B cell (primary cell): Measurements from ENCODE around the gene TBRG4. TPM values are rescaled to one million over a fixed set of nuclear protein-coding genes. Genes with fewer than 3 reads are reported as not detected.

Source experiments
- ATAC-seq: fragments of 200-7000 bp; cut with Tn5 transposase; one replicate; pipeline ENCODE4 v1.10.0; 2021; ENCODE audit warnings: low read depth, mild to moderate bottlenecking, moderate number of reproducible peaks, moderate library complexity
- CTCF ChIA-PET: fragments of 350-600 bp; sonication (Branson Sonifier 250); formaldehyde crosslinking; loops from one replicate; lab custom pipeline; 2021; ENCODE audit warnings: antibody characterized with exemption, inconsistent platforms; lab: Charles Lee
- POLR2A ChIA-PET: fragments of 350-600 bp; sonication (Branson Sonifier 250); formaldehyde crosslinking; loops from one replicate; lab custom pipeline; 2021; ENCODE audit warnings: antibody characterized with exemption; lab: Charles Lee
- DNase-seq: peaks from one replicate; pipeline ENCODE4 v3.0.0; 2013
- H2AFZ ChIP-seq: 2 replicates; pipeline ENCODE4 v1.6.1; 2012; ENCODE audit warnings: mild to moderate bottlenecking, low read depth, low read length; ENCODE audit not compliant: insufficient read depth, poor library complexity, severe bottlenecking
- H3K27ac ChIP-seq, 2 donors: 1 replicate in 1 of 2; 2 replicates in 1 of 2; pipeline ENCODE4 v1.5.1; 2012 to 2013; ENCODE audit warnings: low read length in 2 of 2, mild to moderate bottlenecking in 2 of 2, moderate library complexity in 1 of 2
- H3K27me3 ChIP-seq, 4 experiments: fragments of 200-600 bp in 1 of 4; sonication (generic) in 1 of 4; replicated peaks in 1 of 4; 1 replicate in 2 of 4; 2 replicates in 2 of 4; pipeline versions ENCODE4 v1.6.1 to v1.7.0; 2013 to 2016; ENCODE audit warnings: low read length in 3 of 4, mild to moderate bottlenecking in 2 of 4, mixed read lengths in 1 of 4, moderate library complexity in 1 of 4; ENCODE audit not compliant: insufficient read depth in 4 of 4, control insufficient read depth in 3 of 4; ENCODE audit errors: control extremely low read depth in 1 of 4
- H3K36me3 ChIP-seq, 2 experiments: replicated peaks in 1 of 2; 1 replicate in 1 of 2; 2 replicates in 1 of 2; pipeline versions ENCODE4 v1.6.1 to v1.7.1; 2013; ENCODE audit warnings: low read length in 1 of 2; ENCODE audit not compliant: insufficient read depth in 2 of 2, control insufficient read depth in 1 of 2; ENCODE audit errors: control extremely low read depth in 1 of 2, extremely low read depth in 1 of 2
- H3K4me1 ChIP-seq, 2 donors: fragments of 200-600 bp in 1 of 2; sonication (generic) in 1 of 2; 1 replicate in 1 of 2; 2 replicates in 1 of 2; pipeline versions ENCODE4 v1.5.1 to v1.6.1; 2013 to 2017; ENCODE audit warnings: low read length in 2 of 2; ENCODE audit not compliant: control insufficient read depth in 2 of 2, insufficient read depth in 2 of 2
- H3K4me2 ChIP-seq: replicated peaks from 2 replicates; pipeline ENCODE3; 2012; ENCODE audit warnings: mild to moderate bottlenecking, low read depth, low read length; ENCODE audit not compliant: poor library complexity, severe bottlenecking
- H3K4me3 ChIP-seq, 5 experiments: fragments of 200-600 bp in 1 of 5; sonication (generic) in 1 of 5; 1 replicate in 3 of 5; 2 replicates in 2 of 5; pipeline versions ENCODE4 v1.5.1 to v1.7.0; 2011 to 2016; ENCODE audit warnings: low read length in 4 of 5, mild to moderate bottlenecking in 4 of 5, low read depth in 2 of 5, control low read depth in 1 of 5, moderate library complexity in 1 of 5; ENCODE audit not compliant: insufficient read depth in 1 of 5; ENCODE audit errors: control extremely low read depth in 1 of 5, extremely low read depth in 1 of 5
- H3K79me2 ChIP-seq: fragments of 200-600 bp; sonication (generic); one replicate; pipeline ENCODE4 v1.6.0; 2016; ENCODE audit warnings: low read length; ENCODE audit not compliant: control insufficient read depth, insufficient read depth
- H3K9ac ChIP-seq: fragments of 200-600 bp; sonication (generic); 2 replicates; pipeline ENCODE4 v1.6.1; 2017; ENCODE audit warnings: mild to moderate bottlenecking, low read length, moderate library complexity
- H3K9me3 ChIP-seq, 3 donors: one replicate each; pipeline versions ENCODE4 v1.6.1 to v1.7.1; 2013; ENCODE audit warnings: low read length in 2 of 3; ENCODE audit not compliant: control insufficient read depth in 2 of 3, insufficient read depth in 1 of 3; ENCODE audit errors: control extremely low read depth in 1 of 3
- H4K20me1 ChIP-seq: 2 replicates; pipeline ENCODE4 v1.6.0; 2012; ENCODE audit warnings: mild to moderate bottlenecking, low read length; ENCODE audit not compliant: insufficient read depth, control insufficient read depth, poor library complexity, severe bottlenecking
- H3K27ac Mint-ChIP-seq: one replicate; pipeline ENCODE4 v1.8.0; 2021; ENCODE audit warnings: mixed read lengths
- H3K27me3 Mint-ChIP-seq: one replicate; pipeline ENCODE4 v1.8.0; 2021; ENCODE audit warnings: mixed read lengths
- H3K4me1 Mint-ChIP-seq: one replicate; pipeline ENCODE4 v1.8.0; 2021; ENCODE audit warnings: mixed read lengths
- H3K4me3 Mint-ChIP-seq: one replicate; pipeline ENCODE4 v1.8.0; 2021; ENCODE audit warnings: mixed read lengths
- H3K9me3 Mint-ChIP-seq: one replicate; pipeline ENCODE4 v1.8.0; 2022; ENCODE audit warnings: mixed read lengths; ENCODE audit not compliant: insufficient read depth
- EZH2 ChIP-seq: IDR thresholded peaks from 2 replicates; pipeline ENCODE4 v1.6.1; 2012; ENCODE audit warnings: borderline replicate concordance, low read depth, mild to moderate bottlenecking, moderate library complexity, low read length; ENCODE audit not compliant: insufficient read depth, poor library complexity, severe bottlenecking
- WGBS: methylation state at CpG from one replicate; pipeline ENCODE4 v1.1.5; 2013; ENCODE audit warnings: missing lambda C conversion rate; ENCODE audit not compliant: insufficient coverage; 5-methylcytosine and 5-hydroxymethylcytosine counted together
- intact Hi-C: fragments of 100-400 bp; cut with micrococcal nuclease; formaldehyde crosslinking; loops from one replicate; pipeline ENCODE4 v1.10.0; 2022
- polyA plus RNA-seq: library from polyadenylated mRNA; depleted of rRNA; stranded (reverse); fragments of >200 nt; gene quantifications from 2 replicates; pipeline ENCODE4 v1.2.3, GENCODE V29; 2012
- total RNA-seq, 2 donors: library from RNA; stranded (reverse); fragments of 120-200 nt in 1 of 2; gene quantifications; 1 replicate in 1 of 2; 2 replicates in 1 of 2; pipeline versions ENCODE4 v1.2.3 to v1.2.4, GENCODE V29; 2013 to 2022
- TF ChIP-seq, protein P1 (sequence below): fragments of 200-600 bp; IDR thresholded peaks from one replicate; pipeline ENCODE4 v1.8.0; 2022; ENCODE audit warnings: antibody characterized with exemption, mild to moderate bottlenecking

The TBRG4 gene
- total and polyA plus RNA-seq, 2 donors (not counting 1 experiment from before 2014, with no cell fraction given), result 92.8 to 111 TPM

DNA sequence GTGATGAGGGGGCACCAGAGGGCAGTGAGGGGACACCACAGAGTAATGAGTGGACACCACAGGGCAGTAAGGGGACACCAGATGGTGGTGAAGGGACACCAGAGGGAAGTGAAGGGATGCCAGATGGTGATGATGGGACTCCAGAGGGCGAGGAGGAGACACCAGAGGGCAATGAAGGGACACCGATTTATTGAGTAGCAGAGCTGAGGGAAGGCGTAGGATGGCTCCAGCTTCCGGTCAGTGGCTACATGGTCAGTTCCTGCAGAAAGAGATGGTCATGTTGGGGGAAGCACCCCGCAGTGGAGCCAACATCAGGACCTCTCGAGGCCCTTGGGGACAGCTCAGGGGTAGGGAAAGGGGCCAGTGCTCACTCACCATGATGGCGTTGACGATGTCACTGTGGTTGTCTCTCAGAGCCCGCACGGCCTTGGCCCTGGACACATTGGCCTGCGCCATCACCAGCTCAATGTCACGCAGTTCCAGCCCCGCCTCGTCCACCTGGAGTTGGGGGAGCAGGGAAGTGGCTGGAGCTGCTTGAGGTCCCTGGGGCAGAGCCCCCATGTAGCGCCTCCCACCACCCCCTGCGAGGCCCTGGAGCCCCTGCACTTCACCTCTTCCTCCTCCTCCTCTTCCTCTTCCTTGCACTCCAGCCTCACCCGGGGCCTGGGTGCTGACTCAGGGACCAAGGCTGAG, 31.1 kb downstream of the TBRG4 start:
- Mint-ChIP-seq H3K27me3 (no peaks in the 10 kb centered on the region), H3K9me3 (no peaks in the 10 kb centered on the region), H3K4me3 (no peak overlapping the region), H3K4me1 (no peaks in the 10 kb centered on the region), H3K27ac (peak overlapping the region; percentile 70)
- Histone ChIP-seq H3K27me3 (no peaks in the 10 kb centered on the region), H3K79me2 (no peaks in the 10 kb centered on the region), H2AFZ (no peak overlapping the region), H3K9ac (no peak overlapping the region), H3K36me3 (peaks cover 0 to 16% of the 10 kb centered on the region in 2 experiments), H4K20me1 (peaks cover 29% of the 10 kb centered on the region), H3K4me3 (no peak overlapping the region), H3K27ac (no peak overlapping the region), H3K4me1 (no peaks in the 10 kb centered on the region), H3K4me2 (no peak overlapping the region), H3K9me3 (no peaks in the 10 kb centered on the region)
- intact Hi-C loops, result no loop called here
- CTCF ChIA-PET, result interaction anchor here (0.6 to 0.9 kb wide), 3 partner anchors 56 to 103 kb away, joined by 3 read pairs; no protein-coding TSS in a partner anchor
- DNase-seq, result no peak
- ATAC-seq, result no peak
- TF ChIP-seq, protein P1, sequence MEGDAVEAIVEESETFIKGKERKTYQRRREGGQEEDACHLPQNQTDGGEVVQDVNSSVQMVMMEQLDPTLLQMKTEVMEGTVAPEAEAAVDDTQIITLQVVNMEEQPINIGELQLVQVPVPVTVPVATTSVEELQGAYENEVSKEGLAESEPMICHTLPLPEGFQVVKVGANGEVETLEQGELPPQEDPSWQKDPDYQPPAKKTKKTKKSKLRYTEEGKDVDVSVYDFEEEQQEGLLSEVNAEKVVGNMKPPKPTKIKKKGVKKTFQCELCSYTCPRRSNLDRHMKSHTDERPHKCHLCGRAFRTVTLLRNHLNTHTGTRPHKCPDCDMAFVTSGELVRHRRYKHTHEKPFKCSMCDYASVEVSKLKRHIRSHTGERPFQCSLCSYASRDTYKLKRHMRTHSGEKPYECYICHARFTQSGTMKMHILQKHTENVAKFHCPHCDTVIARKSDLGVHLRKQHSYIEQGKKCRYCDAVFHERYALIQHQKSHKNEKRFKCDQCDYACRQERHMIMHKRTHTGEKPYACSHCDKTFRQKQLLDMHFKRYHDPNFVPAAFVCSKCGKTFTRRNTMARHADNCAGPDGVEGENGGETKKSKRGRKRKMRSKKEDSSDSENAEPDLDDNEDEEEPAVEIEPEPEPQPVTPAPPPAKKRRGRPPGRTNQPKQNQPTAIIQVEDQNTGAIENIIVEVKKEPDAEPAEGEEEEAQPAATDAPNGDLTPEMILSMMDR, result no peak
- TF ChIP-seq EZH2, result no peak
- POLR2A ChIA-PET, result no interaction called here
- 78% methylated on average over 15 of the region's 17 CpGs for WGBS

DNA sequence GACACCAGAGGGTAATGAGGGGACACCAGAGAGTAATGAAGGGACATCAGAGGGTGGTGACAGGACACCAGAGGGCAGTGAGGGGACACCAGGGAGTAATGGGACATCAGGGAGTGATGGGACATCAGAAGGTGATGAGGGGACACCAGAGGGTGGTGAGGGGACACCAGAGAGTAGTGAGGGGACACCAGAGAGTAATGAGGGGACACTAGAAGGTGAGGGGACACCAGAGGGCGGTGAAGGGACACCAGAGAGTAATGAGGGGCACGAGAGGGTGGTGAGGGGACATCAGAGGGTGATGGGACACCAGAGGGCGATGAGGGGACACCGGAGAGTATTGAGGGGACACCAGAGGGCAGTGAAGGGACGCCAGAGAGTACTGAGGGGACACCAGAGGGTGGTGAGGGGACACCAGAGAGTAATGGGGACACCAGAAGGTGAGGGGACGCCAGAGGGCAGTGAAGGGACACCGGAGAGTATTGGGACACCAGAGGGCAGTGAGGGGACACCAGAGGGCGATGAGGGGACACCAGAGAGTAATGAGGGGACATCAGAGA, 33.3 kb downstream of the TBRG4 start:
- H3K9me3 Mint-ChIP-seq, result no peaks in the 10 kb centered on the region
- intact Hi-C loops, result no loop called here
- H3K9ac ChIP-seq, result no peak overlapping the region
- peaks cover 0 to 39% of the 10 kb centered on the region in 2 experiments for H3K36me3 ChIP-seq
- H3K4me1 ChIP-seq, result no peaks in the 10 kb centered on the region
- H3K4me1 Mint-ChIP-seq, result no peaks in the 10 kb centered on the region
- H3K9me3 ChIP-seq, result no peaks in the 10 kb centered on the region
- ATAC-seq (no peak), DNase-seq (no peak)
- peak overlapping the region; percentile 15 for H3K27ac Mint-ChIP-seq
- no peak overlapping the region for H3K4me3 ChIP-seq
- no peak overlapping the region for H3K4me3 Mint-ChIP-seq
- H3K27me3 ChIP-seq, result no peaks in the 10 kb centered on the region
- H2AFZ ChIP-seq, result no peak overlapping the region
- TF ChIP-seq, protein P1, result no peak
- TF ChIP-seq EZH2, result no peak
- H3K4me2 ChIP-seq, result no peak overlapping the region
- no peak overlapping the region for H3K27ac ChIP-seq
- H4K20me1 ChIP-seq, result peaks cover 51% of the 10 kb centered on the region
- 84% methylated on average over 8 of the region's 8 CpGs for WGBS
- ChIA-PET POLR2A (no interaction called here), CTCF (no interaction called here)
- no peaks in the 10 kb centered on the region for H3K27me3 Mint-ChIP-seq
- H3K79me2 ChIP-seq, result no peaks in the 10 kb centered on the region
